SK-N-MC (cell line): ENCODE results near the gene KRT36.

Experiments used
- EZH2 ChIP-seq: fragments of 200-600 bp; sonication (generic); IDR thresholded peaks from one replicate; pipeline ENCODE4 v1.6.1; 2017; ENCODE audit warnings: antibody characterized with exemption
- POLR2AphosphoS5 ChIP-seq: IDR thresholded peaks from 2 replicates; pipeline ENCODE4 v1.6.1; 2012; ENCODE audit warnings: mild to moderate bottlenecking, low read depth, low read length, borderline replicate concordance

DNA sequence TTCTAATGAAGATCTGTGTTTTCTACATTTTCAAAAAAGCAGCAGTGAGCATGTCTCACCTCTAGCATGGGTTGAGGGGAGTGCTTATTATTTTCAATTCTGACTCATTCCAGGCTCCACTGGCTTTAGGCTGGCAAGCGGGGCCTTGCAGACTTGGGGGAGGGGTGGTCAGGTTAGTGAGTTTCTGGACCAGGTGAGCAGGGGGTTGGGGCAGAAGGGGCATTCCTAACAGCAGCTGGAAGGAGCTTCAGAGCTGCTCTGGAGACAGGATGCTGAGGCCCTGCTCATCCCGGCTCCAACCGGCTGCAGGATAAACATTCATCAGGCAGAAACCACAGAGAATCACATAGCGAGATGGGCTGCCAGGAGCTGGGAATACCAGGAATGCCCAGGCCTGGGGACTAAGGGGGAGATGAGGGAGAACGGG lies 48.9 kb upstream of the KRT36 start:
- TF ChIP-seq POLR2AphosphoS5, result no peak
- TF ChIP-seq EZH2, result no peak
